ENCODE data around the gene OTOP3.

OTOP3 gene

GRCh38 chr17:74943808-74944522, 8.3 kb downstream of the OTOP3 start:
- DNase-seq: no peak

GRCh38 chr17:74945543-74945942, 9.8 kb downstream of the OTOP3 start:
- no peak for DNase-seq

GRCh38 chr17:74946641-74947040, 10.9 kb downstream of the OTOP3 start:
- no peak for DNase-seq

GRCh38 chr17:74947041-74947754, 11.5 kb downstream of the OTOP3 start:
- DNase-seq: no peak

GRCh38 chr17:74949455-74950115, 13.9 kb downstream of the OTOP3 start:
- no peak for DNase-seq

GRCh38 chr17:74950207-74950606, 14.5 kb downstream of the OTOP3 start:
- DNase-seq: no peak

GRCh38 chr17:74951065-74951464, 15.4 kb downstream of the OTOP3 start:
- no peak for DNase-seq

GRCh38 chr17:74951680-74952421, 16.2 kb downstream of the OTOP3 start:
- no peak for DNase-seq

- DNase-seq: no peak
Measured at GRCh38 chr17:74952431-74953133, 16.9 kb downstream of the OTOP3 start.

- no peak for DNase-seq
Measured at GRCh38 chr17:74953134-74953687, 17.5 kb downstream of the OTOP3 start.

GRCh38 chr17:74954115-74954514, 18.4 kb downstream of the OTOP3 start:
- no peak for DNase-seq

GRCh38 chr17:74954665-74955421, 19.1 kb downstream of the OTOP3 start:
- no peak for DNase-seq

GRCh38 chr17:74956093-74956492, 20.4 kb downstream of the OTOP3 start:
- no peak for DNase-seq

- DNase-seq: peak; percentile 82
Measured at GRCh38 chr17:74957935-74958740, 22.4 kb downstream of the OTOP3 start.

- DNase-seq: no peak
Measured at GRCh38 chr17:74959826-74960515, 24.3 kb downstream of the OTOP3 start.

- DNase-seq: peak; percentile 53
Measured at GRCh38 chr17:74960570-74961342, 25.1 kb downstream of the OTOP3 start.

- peak; percentile 85 for DNase-seq
Measured at GRCh38 chr17:74961657-74962350, 26.1 kb downstream of the OTOP3 start.

- no peak for DNase-seq
Measured at GRCh38 chr17:74962622-74963394, 27.1 kb downstream of the OTOP3 start.
